G401 (cell line): ENCODE measurements around the gene CCR3. TPM values are rescaled to one million over a fixed set of nuclear protein-coding genes. Genes with fewer than 3 reads are reported as not detected.
"Not testable (repeated sequence)": the region's sequence is repeated elsewhere in the genome, so short reads cannot be mapped to it uniquely, and the experiment has no call there.

Experiments used
- DNase-seq: peaks from one replicate; pipeline ENCODE4 v3.0.0-alpha.2; 2015; ENCODE audit warnings: low spot score
- in situ Hi-C: cut with HindIII; loops from 2 replicates; pipeline ENCODE4 v1.10.0; 2016; ENCODE audit warnings: low sequenced_read_pairs, mixed read lengths
- total RNA-seq: library from RNA; depleted of rRNA; stranded (reverse); fragments of >200 nt; shearing (Covaris generic); gene quantifications from 2 replicates; pipeline ENCODE4 v1.2.3, GENCODE V29; 2014; rRNA removed

Gene CCR3
- total RNA-seq: 1.1 and 11.5 TPM in 2 replicates

- no peak for DNase-seq
- in situ Hi-C loops: no loop called here
Measured at GRCh38 chr3:46242120-46242519, at the start of gene CCR3. CCR3 (plus strand) TSS chr3:46242460; CDS start chr3:46265159, 22,699 bp downstream.

GRCh38 chr3:46192939-46193338, 49.3 kb upstream of the CCR3 start:
- DNase-seq: no peak
- in situ Hi-C loops: no loop called here

GRCh38 chr3:46193436-46193835, 48.8 kb upstream of the CCR3 start:
- in situ Hi-C loops: no loop called here
- DNase-seq: no peak

GRCh38 chr3:46194868-46195553, 47.2 kb upstream of the CCR3 start:
- in situ Hi-C loops: no loop called here
- DNase-seq: no peak

- in situ Hi-C loops: no loop called here
- DNase-seq: no peak
Measured at GRCh38 chr3:46196261-46196957, 45.9 kb upstream of the CCR3 start.

GRCh38 chr3:46200211-46200610, 42.0 kb upstream of the CCR3 start:
- no peak for DNase-seq
- in situ Hi-C loops: no loop called here

GRCh38 chr3:46200790-46201189, 41.5 kb upstream of the CCR3 start:
- in situ Hi-C loops: no loop called here
- DNase-seq: no peak

- DNase-seq: no peak
- in situ Hi-C loops: no loop called here
Measured at GRCh38 chr3:46202535-46202934, 39.7 kb upstream of the CCR3 start.

GRCh38 chr3:46203681-46204080, 38.6 kb upstream of the CCR3 start:
- DNase-seq: no peak
- in situ Hi-C loops: no loop called here

- in situ Hi-C loops: no loop called here
- DNase-seq: no peak
Measured at GRCh38 chr3:46205286-46205960, 36.8 kb upstream of the CCR3 start.

GRCh38 chr3:46206282-46207015, 35.8 kb upstream of the CCR3 start:
- in situ Hi-C loops: no loop called here

GRCh38 chr3:46207514-46207913, 34.7 kb upstream of the CCR3 start:
- DNase-seq, in situ Hi-C loops: not testable (repeated sequence)

More at GRCh38 chr3:46206282-46207015, 35.8 kb upstream of the CCR3 start:
- no peak for DNase-seq

GRCh38 chr3:46208167-46208704, 34.0 kb upstream of the CCR3 start, which contains the start of gene CCR1:
CCR1 (minus strand) TSS chr3:46208313; CDS start chr3:46204313, 4,000 bp downstream.
- peak; percentile 30 for DNase-seq
- in situ Hi-C loops: no loop called here

GRCh38 chr3:46209053-46209452, 33.2 kb upstream of the CCR3 start:
- in situ Hi-C loops: no loop called here
- no peak for DNase-seq

- no peak for DNase-seq
- in situ Hi-C loops: no loop called here
Measured at GRCh38 chr3:46209746-46210470, 32.4 kb upstream of the CCR3 start.

GRCh38 chr3:46212101-46212500, 30.2 kb upstream of the CCR3 start:
- in situ Hi-C loops: no loop called here
- DNase-seq: no peak

- in situ Hi-C loops: no loop called here
Measured at GRCh38 chr3:46213201-46213600, 29.1 kb upstream of the CCR3 start.

GRCh38 chr3:46214751-46215352, 27.4 kb upstream of the CCR3 start:
- no peak for DNase-seq
- in situ Hi-C loops: no loop called here

More at GRCh38 chr3:46213201-46213600, 29.1 kb upstream of the CCR3 start:
- DNase-seq: no peak
